GM19395 (cell line): ENCODE data around the gene SLC35B2.

ENCODE experiments used
- ATAC-seq: cut with Tn5 transposase; IDR thresholded peaks from one replicate; pipeline ENCODE4 v1.9.1; 2021; ENCODE audit warnings: mild to moderate bottlenecking, moderate library complexity; ENCODE audit not compliant: unreplicated experiment

Gene SLC35B2

DNA sequence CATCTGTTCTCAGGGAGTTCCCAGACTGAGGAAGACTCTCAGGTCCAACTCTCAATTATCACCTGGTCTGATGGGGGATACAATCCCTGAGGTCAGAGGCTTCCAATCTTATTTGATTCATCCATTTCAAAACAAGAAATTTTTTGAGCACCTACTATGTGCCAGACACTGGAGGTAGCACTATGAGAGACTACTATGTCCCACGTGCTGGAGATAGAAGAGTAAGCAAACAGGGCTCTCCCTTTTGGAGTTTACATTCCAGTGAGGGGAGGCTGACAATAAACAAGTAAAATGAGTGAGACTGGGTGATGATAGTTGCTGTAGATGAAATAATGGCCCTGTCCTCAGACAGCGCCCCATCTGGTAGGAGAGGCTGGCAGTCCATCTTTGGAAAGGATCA lies 29.4 kb upstream of the SLC35B2 start:
- no peak for ATAC-seq

GRCh38 chr6:44286285-44286565 lies 28.9 kb upstream of the SLC35B2 start:
- no peak for ATAC-seq

DNA sequence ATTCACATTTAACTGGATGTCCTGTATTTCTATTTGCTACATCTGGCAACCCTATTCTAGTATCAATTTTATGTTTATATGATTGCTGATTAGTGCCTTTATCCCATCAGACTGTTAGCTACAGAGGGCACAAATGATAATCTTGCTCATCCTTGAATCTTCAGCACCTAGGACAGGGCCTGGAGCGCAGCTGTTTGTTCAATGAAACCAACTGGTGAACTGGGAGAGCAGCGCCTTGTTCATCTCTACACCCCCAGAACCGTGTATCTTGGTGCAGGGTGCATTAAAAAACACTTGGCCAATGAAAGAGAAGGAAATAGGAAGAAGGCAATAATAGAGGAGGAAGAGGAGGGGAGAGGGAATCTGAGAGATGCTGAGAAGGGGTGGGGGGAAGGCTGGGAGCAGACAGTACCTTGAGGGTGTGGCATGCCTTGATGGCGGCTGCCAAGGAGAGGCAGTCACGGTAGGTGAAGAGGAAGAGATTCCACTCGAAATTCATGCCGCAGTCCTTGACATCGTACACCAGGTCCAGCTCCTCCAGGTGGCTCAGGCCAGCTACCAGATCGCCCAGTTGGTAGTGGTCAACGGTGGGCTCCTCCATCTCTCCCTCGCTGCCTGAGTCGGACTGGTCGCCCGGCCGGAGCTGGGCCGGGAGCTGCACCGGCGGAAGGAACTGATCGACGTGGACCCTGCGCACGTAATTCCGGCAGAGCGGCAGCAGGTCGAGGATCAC lies 28.4 kb upstream of the SLC35B2 start:
- ATAC-seq: no peak

- ATAC-seq: no peak
Measured at GRCh38 chr6:44284867-44285266, 27.5 kb upstream of the SLC35B2 start.

GRCh38 chr6:44284121-44284520 lies 26.8 kb upstream of the SLC35B2 start:
- ATAC-seq: no peak

DNA sequence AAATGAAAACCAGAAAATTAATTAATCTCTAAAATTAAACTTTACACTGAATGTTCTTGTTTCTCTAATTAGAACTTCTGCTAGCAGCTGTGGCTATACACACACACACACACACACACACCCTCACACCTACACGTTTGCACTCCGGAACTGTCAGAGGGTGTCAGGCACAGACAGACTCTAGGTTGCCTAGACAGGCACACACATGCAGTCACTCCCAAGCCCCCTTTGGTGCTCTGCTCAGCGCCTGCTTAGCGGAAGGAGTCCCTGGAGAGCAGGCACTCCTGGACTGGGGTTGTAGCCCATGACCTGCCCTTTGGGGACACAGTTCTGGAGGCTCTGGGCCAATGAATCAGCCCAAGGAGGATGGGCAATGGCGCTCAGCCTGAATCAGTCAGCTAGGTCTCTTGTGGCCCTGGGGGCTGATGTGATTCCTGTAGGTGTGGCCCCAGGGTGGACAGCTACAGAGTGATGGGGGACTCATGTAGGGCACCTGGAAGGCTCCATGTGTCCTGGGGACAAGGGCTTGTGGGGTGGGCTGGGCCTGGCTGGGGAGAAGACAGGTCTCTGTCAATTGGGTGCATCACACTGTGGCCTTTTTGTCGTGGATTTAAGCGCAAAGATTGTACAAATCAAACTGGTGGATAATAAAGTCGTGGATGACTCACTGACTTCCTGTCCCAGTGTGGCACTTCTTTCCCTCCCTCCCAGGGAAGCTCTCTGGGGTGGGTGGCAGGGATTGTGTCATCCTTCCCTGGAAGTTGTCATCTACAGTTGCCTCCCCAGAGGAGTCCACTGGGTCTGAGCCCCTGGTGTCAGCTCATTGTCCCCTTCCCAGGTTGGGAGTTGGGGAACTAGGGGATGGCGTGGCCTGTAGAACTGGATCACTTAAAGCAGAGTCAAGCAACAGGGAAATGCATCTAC lies 21.7 kb upstream of the SLC35B2 start:
- ATAC-seq: no peak

DNA sequence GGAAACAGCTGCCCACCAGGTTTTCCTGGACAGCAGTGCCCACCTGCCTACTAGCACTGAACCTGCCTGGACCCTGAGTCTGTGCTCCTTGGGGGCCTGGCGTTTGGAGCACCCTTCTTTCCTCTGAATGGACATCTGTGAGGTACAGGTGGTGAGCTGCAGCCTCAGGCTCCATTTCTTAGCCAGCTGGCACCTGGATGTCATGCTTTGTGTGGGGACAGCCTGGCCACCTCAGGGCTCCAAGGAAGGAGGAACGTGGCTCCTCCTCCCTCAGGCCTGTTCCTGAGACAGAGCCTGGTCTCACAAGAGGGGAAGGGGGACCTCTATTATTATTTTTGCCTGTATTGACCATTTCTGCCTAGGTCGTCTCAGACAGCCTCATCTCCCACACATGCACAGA lies 21.0 kb upstream of the SLC35B2 start:
- ATAC-seq: no peak

DNA sequence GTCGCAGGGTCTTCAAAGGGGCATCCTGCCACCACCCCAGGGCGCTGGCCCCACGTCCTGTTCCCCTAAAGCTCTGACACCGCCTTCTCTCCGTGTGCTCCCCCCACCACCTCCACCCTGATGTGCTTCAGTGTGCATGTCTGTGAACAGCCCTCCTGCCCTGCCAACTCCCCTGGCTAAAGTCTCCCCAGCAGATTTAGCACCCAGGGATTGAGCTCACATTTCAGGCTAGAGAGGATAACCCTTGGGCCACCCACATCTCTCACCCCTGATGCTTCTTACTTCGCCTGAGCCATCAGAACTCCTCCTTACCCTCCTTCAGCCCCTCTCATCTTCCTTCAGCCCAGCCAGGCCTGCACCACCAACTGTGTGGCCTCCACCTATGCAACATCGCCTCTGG lies 20.4 kb upstream of the SLC35B2 start:
- ATAC-seq: no peak

- no peak for ATAC-seq
Measured at GRCh38 chr6:44276667-44277640, 19.6 kb upstream of the SLC35B2 start.

DNA sequence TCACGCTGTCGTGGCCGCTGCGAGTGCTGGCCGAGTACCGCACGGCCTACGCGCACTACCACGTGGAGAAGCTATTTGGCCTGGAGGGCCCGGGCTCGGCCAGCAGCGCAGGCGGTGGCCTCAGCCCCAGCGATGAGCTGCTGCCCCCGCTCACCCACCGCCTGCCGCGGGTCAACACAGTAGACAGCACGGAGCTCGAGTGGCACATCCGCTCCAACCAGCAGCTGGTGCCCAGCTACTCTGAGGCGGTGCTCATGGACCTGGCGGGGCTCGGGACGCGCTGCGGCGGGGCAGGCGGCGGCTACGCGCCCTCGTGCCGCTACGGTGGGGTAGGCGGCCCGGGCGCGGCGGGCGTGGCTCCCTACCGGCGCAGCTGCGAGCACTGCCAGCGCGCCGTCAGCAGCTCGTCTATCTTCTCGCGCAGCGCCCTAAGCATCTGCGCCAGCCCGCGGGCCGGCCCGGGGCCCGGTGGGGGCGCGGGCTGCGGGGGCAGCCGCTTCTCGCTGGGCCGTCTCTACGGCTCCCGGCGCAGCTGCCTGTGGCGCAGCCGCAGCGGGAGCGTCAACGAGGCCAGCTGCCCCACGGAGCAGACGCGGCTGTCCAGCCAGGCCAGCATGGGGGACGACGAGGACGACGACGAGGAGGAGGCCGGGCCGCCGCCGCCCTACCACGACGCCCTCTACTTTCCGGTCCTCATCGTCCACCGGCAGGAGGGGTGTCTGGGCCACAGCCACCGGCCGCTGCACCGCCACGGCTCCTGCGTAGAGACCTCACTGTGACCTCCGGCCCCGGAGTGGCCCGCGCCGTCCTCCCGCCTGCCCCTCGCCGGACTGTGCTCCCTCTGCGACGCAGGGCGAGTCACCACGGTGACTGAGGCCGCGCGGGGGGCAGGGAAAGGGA lies 18.7 kb upstream of the SLC35B2 start:
- ATAC-seq: no peak

GRCh38 chr6:44275271-44275748 lies 18.0 kb upstream of the SLC35B2 start:
- no peak for ATAC-seq

- no peak for ATAC-seq
Measured at GRCh38 chr6:44273617-44274016, 16.3 kb upstream of the SLC35B2 start.

- no peak for ATAC-seq
Measured at GRCh38 chr6:44272999-44273566, 15.8 kb upstream of the SLC35B2 start.

DNA sequence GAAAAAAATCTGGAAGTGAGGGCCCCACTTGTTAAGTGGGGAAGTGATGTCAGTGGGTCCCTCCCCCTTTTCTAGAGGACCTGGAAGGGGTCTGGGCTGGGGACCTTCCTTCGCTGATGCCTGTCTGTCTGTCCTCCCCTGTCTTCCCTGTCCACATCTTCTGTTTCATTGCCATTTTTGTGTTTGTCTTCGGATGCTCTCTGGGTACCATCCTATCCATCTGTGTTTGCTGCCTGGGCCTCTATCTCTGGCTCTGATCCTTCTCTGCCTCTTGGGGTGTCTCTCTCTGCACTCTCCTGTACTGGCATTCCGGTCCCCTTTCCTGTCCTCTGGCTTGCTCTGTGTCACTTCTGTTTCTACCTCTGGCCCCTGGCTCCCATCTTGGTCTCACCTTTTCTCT lies 15.2 kb upstream of the SLC35B2 start:
- no peak for ATAC-seq

- ATAC-seq: no peak
Measured at GRCh38 chr6:44271914-44272313, 14.6 kb upstream of the SLC35B2 start.

DNA sequence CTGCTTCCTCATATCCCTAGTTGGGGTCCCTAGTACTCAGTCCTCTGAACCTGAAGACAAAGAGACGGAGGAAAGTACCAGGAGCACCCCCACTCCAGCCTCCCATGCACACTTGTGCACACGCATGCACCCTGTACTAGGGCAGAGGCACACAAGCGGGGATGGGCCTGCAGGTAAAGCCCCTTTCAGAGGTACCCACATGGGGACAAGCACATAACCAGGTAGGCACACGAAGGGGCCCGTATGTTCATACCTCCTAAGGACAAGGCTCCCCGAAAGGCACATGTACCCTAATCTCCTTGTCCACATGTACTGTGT lies 14.0 kb upstream of the SLC35B2 start:
- no peak for ATAC-seq

DNA sequence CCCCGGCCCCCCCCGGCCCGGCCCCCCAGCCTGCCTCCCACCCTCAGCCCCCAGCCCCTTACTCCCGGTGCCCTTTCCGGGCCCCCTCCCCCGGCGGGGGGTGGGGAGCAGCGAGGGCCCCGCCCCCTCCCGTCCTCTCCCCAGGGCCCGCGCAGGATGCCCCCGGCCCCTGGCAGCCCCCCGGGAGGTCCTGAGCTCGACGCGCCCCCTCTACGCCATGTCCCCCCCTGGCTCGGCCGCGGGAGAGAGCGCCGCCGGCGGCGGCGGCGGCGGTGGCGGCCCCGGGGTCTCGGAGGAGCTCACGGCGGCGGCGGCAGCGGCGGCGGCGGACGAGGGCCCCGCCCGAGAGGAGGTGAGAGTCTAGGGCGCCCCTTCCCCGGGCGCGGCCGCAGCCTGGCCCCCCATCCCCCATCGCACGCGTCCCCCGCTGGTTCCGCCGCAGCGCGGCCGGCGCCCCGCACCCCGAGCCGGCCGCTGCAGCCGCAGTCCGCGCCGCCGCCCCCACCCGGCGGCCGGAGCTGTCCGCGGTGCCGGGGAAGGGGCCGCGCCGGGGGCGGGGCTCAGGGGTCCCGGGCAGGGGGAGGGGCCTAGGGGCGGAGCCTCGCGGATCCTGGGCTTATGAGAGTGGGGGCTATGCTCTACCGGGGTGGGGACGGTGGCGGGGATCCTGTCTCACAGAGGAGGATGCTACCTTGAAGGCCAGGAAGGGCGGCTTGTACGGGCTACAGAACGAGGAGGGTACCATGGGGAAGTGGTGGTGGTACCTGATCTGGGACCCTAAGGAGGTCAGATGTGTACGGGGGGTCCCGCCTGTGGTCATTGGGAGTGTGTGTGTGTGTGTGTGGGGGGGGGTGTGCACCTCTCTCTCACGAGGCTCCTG lies 13.4 kb upstream of the SLC35B2 start:
- ATAC-seq: no peak

- no peak for ATAC-seq
Measured at GRCh38 chr6:44269921-44270525, 12.7 kb upstream of the SLC35B2 start, which contains the start of gene TMEM151B. TSS of gene TMEM151B (plus strand) at chr6:44270450. CDS start at chr6:44270743, 293 bp downstream.
